ENCODE results near the gene NUP188. TPM values are rescaled to one million over a fixed set of nuclear protein-coding genes. Genes with fewer than 3 reads are reported as not detected.

NUP188 gene
- total and polyA plus RNA-seq, 4 donors = 6.9 to 34.7 (median 19.2) TPM

- H3K9me3 ChIP-seq (ENCODE audit: control insufficient read depth in 4 of 4, low read length in 3 of 4) = no peaks in the 10 kb centered on the region
- H3K36me3 ChIP-seq (ENCODE audit: control insufficient read depth in 4 of 4, insufficient read depth in 3 of 4, low read depth in 1 of 4, low read length in 3 of 4) = peaks cover 0 to 4% (median 3%) of the 10 kb centered on the region in 4 donors
- 91% methylated on average over 4 of the region's 4 CpGs for WGBS
- no peak overlapping the region for H3K4me3 ChIP-seq (ENCODE audit: low read depth in 1 of 3, low read length in 3 of 3)
- peaks cover 0 to 14% (median 9%) of the 10 kb centered on the region in 4 donors for H3K4me1 ChIP-seq (ENCODE audit: control insufficient read depth in 4 of 4, insufficient read depth in 4 of 4, low read length in 3 of 4)
- TF ChIP-seq ZBTB33 (IDR thresholded peaks at IDR 0.05) (no peak), EGR1 (IDR thresholded peaks at IDR 0.05; ENCODE audit: low read depth in 2 of 2) (no peak), HNF4G (IDR thresholded peaks at IDR 0.05) (no peak), NR2F2 (IDR thresholded peaks at IDR 0.05) (no peak), MAX (IDR thresholded peaks at IDR 0.05) (no peak), FOXA2 (IDR thresholded peaks at IDR 0.05) (no peak), SP1 (IDR thresholded peaks at IDR 0.05) (no peak)
- no peaks in the 10 kb centered on the region for H3K27me3 ChIP-seq (ENCODE audit: control insufficient read depth in 4 of 4, insufficient read depth in 4 of 4, low read length in 3 of 4)
- no peak for DNase-seq (ENCODE audit: low spot score)
- H3K27ac ChIP-seq (ENCODE audit: low read depth in 1 of 2, low read length in 2 of 2) = no peak overlapping the region
- no peak overlapping the region for H3K9ac ChIP-seq (ENCODE audit: low read depth in 1 of 2, low read length in 2 of 2)
These were observed 17.9 kb upstream of the NUP188 start for GRCh38 chr9:128929560-128929959.

- 97% methylated on average over 5 of the region's 5 CpGs for WGBS
- no peaks in the 10 kb centered on the region for H3K4me1 ChIP-seq (ENCODE audit: control insufficient read depth in 4 of 4, insufficient read depth in 4 of 4, low read length in 3 of 4)
- H3K36me3 ChIP-seq (ENCODE audit: control insufficient read depth in 4 of 4, insufficient read depth in 3 of 4, low read depth in 1 of 4, low read length in 3 of 4) = peaks cover 0 to 19% (median 9%) of the 10 kb centered on the region in 4 donors
- no peak overlapping the region for H3K9ac ChIP-seq (ENCODE audit: low read depth in 1 of 2, low read length in 2 of 2)
- H3K27ac ChIP-seq (ENCODE audit: low read depth in 1 of 2, low read length in 2 of 2) = no peak overlapping the region
- no peak for TF ChIP-seq JUND (IDR thresholded peaks at IDR 0.05)
- no peak for TF ChIP-seq HNF4G (IDR thresholded peaks at IDR 0.05)
- no peak for TF ChIP-seq EGR1 (IDR thresholded peaks at IDR 0.05; ENCODE audit: low read depth in 2 of 2)
- no peak for TF ChIP-seq RAD21 (IDR thresholded peaks at IDR 0.05)
- no peak for TF ChIP-seq ATF3 (IDR thresholded peaks at IDR 0.05)
- TF ChIP-seq YY1 (IDR thresholded peaks at IDR 0.05) = no peak
- TF ChIP-seq GABPA (IDR thresholded peaks at IDR 0.05 in 1 of 2, conservative IDR thresholded peaks at IDR 0.05 in 1 of 2) = no peak
- H3K9me3 ChIP-seq (ENCODE audit: control insufficient read depth in 4 of 4, low read length in 3 of 4) = no peaks in the 10 kb centered on the region
- H3K27me3 ChIP-seq (ENCODE audit: control insufficient read depth in 4 of 4, insufficient read depth in 4 of 4, low read length in 3 of 4) = no peaks in the 10 kb centered on the region
- no peak for DNase-seq (ENCODE audit: low spot score)
- no peak overlapping the region for H3K4me3 ChIP-seq (ENCODE audit: low read depth in 1 of 3, low read length in 3 of 3)
These were observed 13.8 kb upstream of the NUP188 start for GRCh38 chr9:128933731-128934130.

- Histone ChIP-seq H3K9ac (ENCODE audit: low read depth in 1 of 2, low read length in 2 of 2) (no peak overlapping the region), H3K27me3 (ENCODE audit: control insufficient read depth in 4 of 4, insufficient read depth in 4 of 4, low read length in 3 of 4) (no peaks in the 10 kb centered on the region), H3K4me1 (ENCODE audit: control insufficient read depth in 4 of 4, insufficient read depth in 4 of 4, low read length in 3 of 4) (no peaks in the 10 kb centered on the region), H3K9me3 (ENCODE audit: control insufficient read depth in 4 of 4, low read length in 3 of 4) (no peaks in the 10 kb centered on the region), H3K27ac (ENCODE audit: low read depth in 1 of 2, low read length in 2 of 2) (no peak overlapping the region), H3K4me3 (ENCODE audit: low read depth in 1 of 3, low read length in 3 of 3) (no peak overlapping the region), H3K36me3 (ENCODE audit: control insufficient read depth in 4 of 4, insufficient read depth in 3 of 4, low read depth in 1 of 4, low read length in 3 of 4) (peaks cover 0 to 25% (median 9%) of the 10 kb centered on the region in 4 donors)
- 89% methylated on average over 11 of the region's 11 CpGs for WGBS
- DNase-seq (ENCODE audit: low spot score) = no peak
- TF ChIP-seq JUND (IDR thresholded peaks at IDR 0.05) (no peak), FOXA1 (IDR thresholded peaks at IDR 0.05) (no peak), RXRA (IDR thresholded peaks at IDR 0.05) (no peak), MAX (IDR thresholded peaks at IDR 0.05) (no peak), EGR1 (IDR thresholded peaks at IDR 0.05; ENCODE audit: low read depth in 2 of 2) (no peak), FOXA2 (IDR thresholded peaks at IDR 0.05) (no peak), ATF3 (IDR thresholded peaks at IDR 0.05) (no peak), REST (IDR thresholded peaks at IDR 0.05) (no peak), NR2F2 (IDR thresholded peaks at IDR 0.05) (no peak), RAD21 (IDR thresholded peaks at IDR 0.05) (no peak), HNF4G (IDR thresholded peaks at IDR 0.05) (no peak), SP1 (IDR thresholded peaks at IDR 0.05) (no peak), TAF1 (conservative IDR thresholded peaks at IDR 0.05) (no peak), GABPA (IDR thresholded peaks at IDR 0.05 in 1 of 2, conservative IDR thresholded peaks at IDR 0.05 in 1 of 2) (no peak), ZBTB33 (IDR thresholded peaks at IDR 0.05) (no peak), HNF4A (conservative IDR thresholded peaks at IDR 0.05) (no peak)
These were observed 11.2 kb upstream of the NUP188 start for GRCh38 chr9:128936171-128936865.

Measured in liver (tissue), 9 donors.